Esophagus squamous epithelium (tissue), 4 donors: ENCODE data around the gene FADS3.

Experiments
- POLR2A ChIP-seq, 4 donors: fragments of 450-650 bp; IDR thresholded peaks; one replicate each; pipeline ENCODE4 v1.6.1; 2017; ENCODE audit warnings: antibody characterized with exemption in 4 of 4, mild to moderate bottlenecking in 4 of 4, moderate library complexity in 3 of 4
- TF ChIP-seq, protein P1 (sequence below), 6 experiments: fragments of 450-650 bp in 4 of 6; fragments of 200-600 bp in 2 of 6; sonication (generic) in 2 of 6; IDR thresholded peaks; one replicate each; pipeline ENCODE4 v1.5.1; 2016 to 2019; ENCODE audit warnings: antibody characterized with exemption in 6 of 6, mild to moderate bottlenecking in 4 of 6, moderate library complexity in 4 of 6

DNA sequence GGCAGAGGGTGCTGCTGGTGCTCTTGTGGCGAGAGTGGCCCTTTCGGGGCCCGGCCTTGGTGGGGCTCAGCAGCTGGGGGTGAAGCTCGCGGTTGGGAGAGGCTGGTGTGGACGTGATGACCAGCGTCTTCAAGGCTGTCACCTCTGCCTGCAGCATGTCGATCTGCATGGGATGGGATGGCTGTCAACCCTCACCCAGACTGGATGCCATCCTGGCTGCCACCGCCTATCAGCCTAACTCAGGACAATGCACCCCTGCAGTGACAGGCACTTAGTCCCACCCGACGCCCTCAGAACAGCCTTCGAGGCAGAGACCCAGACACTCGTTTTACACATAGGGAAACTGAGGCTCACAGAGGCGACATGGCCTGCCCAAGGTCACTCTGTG is 15.2 kb upstream of the FADS3 start:
- TF ChIP-seq, protein P1, sequence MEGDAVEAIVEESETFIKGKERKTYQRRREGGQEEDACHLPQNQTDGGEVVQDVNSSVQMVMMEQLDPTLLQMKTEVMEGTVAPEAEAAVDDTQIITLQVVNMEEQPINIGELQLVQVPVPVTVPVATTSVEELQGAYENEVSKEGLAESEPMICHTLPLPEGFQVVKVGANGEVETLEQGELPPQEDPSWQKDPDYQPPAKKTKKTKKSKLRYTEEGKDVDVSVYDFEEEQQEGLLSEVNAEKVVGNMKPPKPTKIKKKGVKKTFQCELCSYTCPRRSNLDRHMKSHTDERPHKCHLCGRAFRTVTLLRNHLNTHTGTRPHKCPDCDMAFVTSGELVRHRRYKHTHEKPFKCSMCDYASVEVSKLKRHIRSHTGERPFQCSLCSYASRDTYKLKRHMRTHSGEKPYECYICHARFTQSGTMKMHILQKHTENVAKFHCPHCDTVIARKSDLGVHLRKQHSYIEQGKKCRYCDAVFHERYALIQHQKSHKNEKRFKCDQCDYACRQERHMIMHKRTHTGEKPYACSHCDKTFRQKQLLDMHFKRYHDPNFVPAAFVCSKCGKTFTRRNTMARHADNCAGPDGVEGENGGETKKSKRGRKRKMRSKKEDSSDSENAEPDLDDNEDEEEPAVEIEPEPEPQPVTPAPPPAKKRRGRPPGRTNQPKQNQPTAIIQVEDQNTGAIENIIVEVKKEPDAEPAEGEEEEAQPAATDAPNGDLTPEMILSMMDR (IDR thresholded peaks at IDR 0.05) = no peak
- TF ChIP-seq POLR2A (IDR thresholded peaks at IDR 0.05) = no peak
